DND-41 (cell line): ENCODE measurements around the gene GDNF.

Source experiments
- EZH2 ChIP-seq: IDR thresholded peaks from 3 replicates; pipeline ENCODE4 v1.6.1; 2012; ENCODE audit warnings: borderline replicate concordance, low read depth, mild to moderate bottlenecking, moderate library complexity, low read length, inconsistent platforms; ENCODE audit not compliant: severe bottlenecking
- TF ChIP-seq, protein P1 (sequence below): IDR thresholded peaks from 2 replicates; pipeline ENCODE4 v1.5.1; 2012; ENCODE audit warnings: borderline replicate concordance, low read length, moderate library complexity, mild to moderate bottlenecking; ENCODE audit not compliant: poor library complexity, severe bottlenecking; ENCODE audit errors: extremely low read depth

GRCh38 chr5:37867654-37868053, 27.8 kb upstream of the GDNF start:
- TF ChIP-seq, protein P1, sequence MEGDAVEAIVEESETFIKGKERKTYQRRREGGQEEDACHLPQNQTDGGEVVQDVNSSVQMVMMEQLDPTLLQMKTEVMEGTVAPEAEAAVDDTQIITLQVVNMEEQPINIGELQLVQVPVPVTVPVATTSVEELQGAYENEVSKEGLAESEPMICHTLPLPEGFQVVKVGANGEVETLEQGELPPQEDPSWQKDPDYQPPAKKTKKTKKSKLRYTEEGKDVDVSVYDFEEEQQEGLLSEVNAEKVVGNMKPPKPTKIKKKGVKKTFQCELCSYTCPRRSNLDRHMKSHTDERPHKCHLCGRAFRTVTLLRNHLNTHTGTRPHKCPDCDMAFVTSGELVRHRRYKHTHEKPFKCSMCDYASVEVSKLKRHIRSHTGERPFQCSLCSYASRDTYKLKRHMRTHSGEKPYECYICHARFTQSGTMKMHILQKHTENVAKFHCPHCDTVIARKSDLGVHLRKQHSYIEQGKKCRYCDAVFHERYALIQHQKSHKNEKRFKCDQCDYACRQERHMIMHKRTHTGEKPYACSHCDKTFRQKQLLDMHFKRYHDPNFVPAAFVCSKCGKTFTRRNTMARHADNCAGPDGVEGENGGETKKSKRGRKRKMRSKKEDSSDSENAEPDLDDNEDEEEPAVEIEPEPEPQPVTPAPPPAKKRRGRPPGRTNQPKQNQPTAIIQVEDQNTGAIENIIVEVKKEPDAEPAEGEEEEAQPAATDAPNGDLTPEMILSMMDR = no peak
- no peak for TF ChIP-seq EZH2
